Calu3 (cell line): ENCODE results near the gene BPIFB6. TPM values are rescaled to one million over a fixed set of nuclear protein-coding genes. Genes with fewer than 3 reads are reported as not detected.

Experiments
- BruUV-seq: library from RNA; stranded (reverse); fragments of 400-500 nt; replicated peaks from 2 replicates; lab custom pipeline; 2021; lab: Mats Ljungman, UMichigan
- CTCF ChIA-PET: fragments of 300-600 bp; sonication (Branson Sonifier 250); formaldehyde crosslinking; loops from one replicate; lab custom pipeline; 2022; ENCODE audit warnings: antibody characterized with exemption; lab: Charles Lee
- DNase-seq: peaks from one replicate; pipeline ENCODE4 v3.0.0; 2022
- H3K27ac Mint-ChIP-seq: one replicate; pipeline ENCODE4 v1.8.0; 2022; ENCODE audit warnings: mixed read lengths; ENCODE audit not compliant: unreplicated experiment
- H3K27me3 Mint-ChIP-seq: one replicate; pipeline ENCODE4 v1.8.0; 2022; ENCODE audit warnings: mixed read lengths; ENCODE audit not compliant: unreplicated experiment
- H3K36me3 Mint-ChIP-seq: one replicate; pipeline ENCODE4 v1.8.0; 2022; ENCODE audit warnings: mild to moderate bottlenecking, moderate library complexity, mixed read lengths; ENCODE audit not compliant: insufficient read depth, unreplicated experiment
- H3K4me1 Mint-ChIP-seq: one replicate; pipeline ENCODE4 v1.8.0; 2022; ENCODE audit warnings: mild to moderate bottlenecking, low read depth, mixed read lengths; ENCODE audit not compliant: unreplicated experiment
- H3K4me3 Mint-ChIP-seq: one replicate; pipeline ENCODE4 v1.8.0; 2022; ENCODE audit warnings: mild to moderate bottlenecking, low read depth, moderate library complexity, mixed read lengths; ENCODE audit not compliant: unreplicated experiment
- H3K9me3 Mint-ChIP-seq: one replicate; pipeline ENCODE4 v1.8.0; 2022; ENCODE audit warnings: low read depth, mixed read lengths; ENCODE audit not compliant: unreplicated experiment
- CTCF ChIP-seq: fragments of 200-600 bp; IDR thresholded peaks from one replicate; pipeline ENCODE4 v1.8.0; 2022; ENCODE audit warnings: antibody characterized with exemption; ENCODE audit not compliant: unreplicated experiment
- intact Hi-C: fragments of 100-400 bp; cut with micrococcal nuclease; formaldehyde crosslinking; loops from one replicate; pipeline ENCODE4 v1.10.0; 2022; ENCODE audit not compliant: unreplicated experiment
- total RNA-seq: library from RNA; stranded (reverse); gene quantifications from 2 replicates; pipeline ENCODE4 v1.2.3, GENCODE V29; 2022

Gene BPIFB6
- total RNA-seq, 1 experiment from 2014 or later, result not detected

- H3K27me3 Mint-ChIP-seq, result peaks cover 99% of the 10 kb centered on the region
- H3K27ac Mint-ChIP-seq, result no peak overlapping the region
- H3K36me3 Mint-ChIP-seq, result no peaks in the 10 kb centered on the region
- no peak for DNase-seq
- CTCF ChIA-PET, result interaction anchor here (1.3 to 1.5 kb wide), 2 partner anchors 8 to 10 kb away, joined by 4 to 5 read pairs; no protein-coding TSS in a partner anchor
- H3K4me1 Mint-ChIP-seq, result no peaks in the 10 kb centered on the region
- TF ChIP-seq CTCF, result no peak
- H3K9me3 Mint-ChIP-seq, result no peaks in the 10 kb centered on the region
- H3K4me3 Mint-ChIP-seq, result no peak overlapping the region
- BruUV-seq, result no TSS peak
- intact Hi-C loops, result no loop called here
Measured at GRCh38 chr20:33067806-33068205, 36.4 kb downstream of the BPIFB6 start.

GRCh38 chr20:33068251-33068939 lies 36.9 kb downstream of the BPIFB6 start:
- Mint-ChIP-seq H3K27ac (no peak overlapping the region), H3K4me1 (no peaks in the 10 kb centered on the region), H3K27me3 (peaks cover 99% of the 10 kb centered on the region), H3K4me3 (no peak overlapping the region), H3K9me3 (no peaks in the 10 kb centered on the region), H3K36me3 (no peaks in the 10 kb centered on the region)
- BruUV-seq, result no TSS peak
- no peak for DNase-seq
- no peak for TF ChIP-seq CTCF
- intact Hi-C loops, result no loop called here
- CTCF ChIA-PET, result interaction anchor here (0.6 kb wide), 1 partner anchor 962 kb away, joined by 3 read pairs; no protein-coding TSS in a partner anchor

GRCh38 chr20:33069673-33070072 lies 38.2 kb downstream of the BPIFB6 start:
- no TSS peak for BruUV-seq
- H3K4me1 Mint-ChIP-seq, result no peaks in the 10 kb centered on the region
- H3K4me3 Mint-ChIP-seq, result no peak overlapping the region
- H3K9me3 Mint-ChIP-seq, result no peaks in the 10 kb centered on the region
- intact Hi-C loops, result no loop called here
- CTCF ChIA-PET, result no interaction called here
- H3K36me3 Mint-ChIP-seq, result no peaks in the 10 kb centered on the region
- no peak overlapping the region for H3K27ac Mint-ChIP-seq
- TF ChIP-seq CTCF, result no peak
- no peak for DNase-seq
- peaks cover 100% of the 10 kb centered on the region for H3K27me3 Mint-ChIP-seq

- H3K36me3 Mint-ChIP-seq, result no peaks in the 10 kb centered on the region
- H3K27ac Mint-ChIP-seq, result no peak overlapping the region
- no peak overlapping the region for H3K4me3 Mint-ChIP-seq
- CTCF ChIA-PET, result interaction anchor here (0.6 to 0.8 kb wide), 2 partner anchors 168 to 669 kb away, joined by 3 to 5 read pairs; no protein-coding TSS in a partner anchor
- intact Hi-C loops, result no loop called here
- DNase-seq, result no peak
- no peaks in the 10 kb centered on the region for H3K9me3 Mint-ChIP-seq
- no peaks in the 10 kb centered on the region for H3K4me1 Mint-ChIP-seq
- BruUV-seq, result no TSS peak
- peaks cover 100% of the 10 kb centered on the region for H3K27me3 Mint-ChIP-seq
- TF ChIP-seq CTCF, result no peak
Measured at GRCh38 chr20:33070111-33071053, 38.9 kb downstream of the BPIFB6 start.
